Endothelial cell of umbilical vein (primary cell): ENCODE measurements around the gene RNF169. TPM values are rescaled to one million over a fixed set of nuclear protein-coding genes. Genes with fewer than 3 reads are reported as not detected.

Experiments used
- BruUV-seq: library from RNA; stranded (reverse); fragments of 400-500 nt; replicated peaks from 2 replicates; lab custom pipeline; 2021; lab: Mats Ljungman, UMichigan
- CTCF ChIA-PET: fragments of 300-600, 350-600 bp; sonication (Branson Sonifier 250); formaldehyde crosslinking; loops from one replicate; lab custom pipeline; 2021; ENCODE audit warnings: antibody characterized with exemption, inconsistent platforms; lab: Charles Lee
- POLR2A ChIA-PET: fragments of 300-600, 350-600 bp; sonication (Branson Sonifier 250); formaldehyde crosslinking; loops from one replicate; lab custom pipeline; 2021; ENCODE audit warnings: antibody characterized with exemption, inconsistent platforms; lab: Charles Lee
- DNase-seq: peaks from one replicate; pipeline ENCODE4 v3.0.0-alpha.2; 2011; ENCODE audit warnings: low read depth, low spot score
- FAIRE-seq: peaks from 2 replicates; lab custom pipeline; 2011; peaks lifted over from hg19 to GRCh38; lab: Jason Lieb, UNC
- H2AFZ ChIP-seq: 2 replicates; pipeline ENCODE4 v1.6.0; 2012; ENCODE audit warnings: low read depth, low read length, control low read depth, inconsistent platforms
- H3K27ac ChIP-seq: 2 replicates; pipeline ENCODE4 v1.5.1; 2011; ENCODE audit warnings: low read depth, mild to moderate bottlenecking, control low read depth, low read length, moderate library complexity; ENCODE audit not compliant: insufficient read depth
- H3K27me3 ChIP-seq, 2 experiments: 2 replicates each; pipeline versions ENCODE4 v1.6.0 to v1.6.1; 2011; ENCODE audit warnings: low read length in 2 of 2, mixed read lengths in 1 of 2; ENCODE audit not compliant: control insufficient read depth in 2 of 2, insufficient read depth in 2 of 2
- H3K36me3 ChIP-seq, 2 experiments: 2 replicates in 1 of 2; 3 replicates in 1 of 2; pipeline ENCODE4 v1.5.1; 2011; ENCODE audit warnings: low read length in 2 of 2, mild to moderate bottlenecking in 1 of 2, moderate library complexity in 1 of 2; ENCODE audit not compliant: control insufficient read depth in 2 of 2, insufficient read depth in 2 of 2; ENCODE audit errors: extremely low read depth in 1 of 2
- H3K4me1 ChIP-seq: 3 replicates; pipeline ENCODE4 v1.5.1; 2011; ENCODE audit warnings: mild to moderate bottlenecking, low read length; ENCODE audit not compliant: control insufficient read depth, insufficient read depth; ENCODE audit errors: extremely low read depth
- H3K4me2 ChIP-seq: 2 replicates; pipeline ENCODE4 v1.6.1; 2011; ENCODE audit warnings: low read length, control low read depth, mixed read lengths; ENCODE audit not compliant: insufficient read depth
- H3K4me3 ChIP-seq, 3 experiments: fragments of 200-600 bp in 1 of 3; sonication (generic), shearing (Covaris generic) in 1 of 3; replicated peaks in 1 of 3; 2 replicates each; pipeline ENCODE4 v1.5.1; 2011 to 2016; ENCODE audit warnings: control low read depth in 3 of 3, low read length in 3 of 3, mild to moderate bottlenecking in 2 of 3, inconsistent platforms in 1 of 3, low read depth in 1 of 3, moderate library complexity in 1 of 3; ENCODE audit not compliant: insufficient read depth in 1 of 3
- H3K79me2 ChIP-seq: 2 replicates; pipeline ENCODE4 v1.6.0; 2012; ENCODE audit warnings: low read length, inconsistent platforms; ENCODE audit not compliant: control insufficient read depth, insufficient read depth
- H3K9ac ChIP-seq: replicated peaks from 2 replicates; pipeline ENCODE3; 2011; ENCODE audit warnings: low read length, control low read depth; ENCODE audit not compliant: insufficient read depth; ENCODE audit errors: extremely low read depth
- H3K9me1 ChIP-seq: replicated peaks from 3 replicates; pipeline ENCODE4 v1.6.0; 2011; ENCODE audit warnings: mild to moderate bottlenecking, low read length; ENCODE audit not compliant: control insufficient read depth, insufficient read depth; ENCODE audit errors: extremely low read depth
- H3K9me3 ChIP-seq: replicated peaks from 2 replicates; pipeline ENCODE4 v1.5.1; 2012; ENCODE audit warnings: low read length, inconsistent platforms; ENCODE audit not compliant: control insufficient read depth, insufficient read depth
- H4K20me1 ChIP-seq: replicated peaks from 2 replicates; pipeline ENCODE3; 2011; ENCODE audit warnings: mild to moderate bottlenecking, low read length; ENCODE audit not compliant: control insufficient read depth, insufficient read depth; ENCODE audit errors: extremely low read depth
- EZH2 ChIP-seq: IDR thresholded peaks from 2 replicates; pipeline ENCODE4 v1.6.1; 2012; ENCODE audit warnings: borderline replicate concordance, low read depth, mild to moderate bottlenecking, moderate library complexity, low read length, inconsistent platforms; ENCODE audit not compliant: severe bottlenecking
- FOS ChIP-seq: IDR thresholded peaks from 2 replicates; pipeline ENCODE4 v1.6.1; 2011; ENCODE audit warnings: mild to moderate bottlenecking, low read length, moderate library complexity, borderline replicate concordance; ENCODE audit not compliant: insufficient read depth
- GATA2 ChIP-seq: IDR thresholded peaks from 2 replicates; pipeline ENCODE4 v1.7.0; 2011; ENCODE audit warnings: low read depth, mild to moderate bottlenecking, moderate library complexity, mixed read lengths, low read length; ENCODE audit not compliant: insufficient read length, insufficient read depth
- JUN ChIP-seq: IDR thresholded peaks from 2 replicates; pipeline ENCODE4 v1.6.1; 2011; ENCODE audit warnings: borderline replicate concordance, low read depth; ENCODE audit not compliant: insufficient read length, insufficient read depth
- MYC ChIP-seq: IDR thresholded peaks from one replicate; pipeline ENCODE4 v1.6.1; 2011; ENCODE audit warnings: mild to moderate bottlenecking, low read depth, low read length
- POLR2A ChIP-seq: IDR thresholded peaks from 2 replicates; pipeline ENCODE4 v1.6.1; 2012; ENCODE audit warnings: low read depth, mild to moderate bottlenecking, control low read depth, low read length
- POLR2AphosphoS5 ChIP-seq: IDR thresholded peaks from 2 replicates; pipeline ENCODE4 v1.6.1; 2012; ENCODE audit warnings: low read depth, mild to moderate bottlenecking, control low read depth, low read length, moderate library complexity; ENCODE audit not compliant: insufficient read depth
- dilution Hi-C: fragments of 300-500 bp; cut with MboI; formaldehyde crosslinking; loops from one replicate; pipeline ENCODE4 v1.15.0; 2019; ENCODE audit warnings: low sequenced_read_pairs; ENCODE audit not compliant: extremely low pct_ligation_motif_present
- intact Hi-C: fragments of 100-400 bp; cut with micrococcal nuclease; formaldehyde crosslinking; loops from one replicate; pipeline ENCODE4 v1.10.0; 2022
- polyA plus RNA-seq, 4 experiments: library from polyadenylated mRNA; depleted of rRNA in 3 of 4; stranded (reverse) in 3 of 4; unstranded in 1 of 4; fragments of >200 nt; gene quantifications; 2 replicates each; pipeline versions ENCODE4 v1.2.1 to v1.2.3, GENCODE V29; 2011 to 2012; ENCODE audit warnings: missing spikeins in 1 of 4
- total RNA-seq: library from RNA; stranded (reverse); gene quantifications from 2 replicates; pipeline ENCODE4 v1.2.3, GENCODE V29; 2021
- TF ChIP-seq, protein P1 (sequence below), 2 donors: IDR thresholded peaks; 1 replicate in 1 of 2; 2 replicates in 1 of 2; pipeline ENCODE4 v1.5.1; 2011; ENCODE audit warnings: low read length in 2 of 2, mild to moderate bottlenecking in 2 of 2, moderate library complexity in 2 of 2, control low read depth in 1 of 2, inconsistent platforms in 1 of 2, low read depth in 1 of 2; ENCODE audit not compliant: insufficient read depth in 1 of 2; ENCODE audit errors: extremely low read depth in 1 of 2
- TF ChIP-seq, protein P2 (sequence below): IDR thresholded peaks from 2 replicates; pipeline ENCODE4 v1.6.1; 2011; ENCODE audit not compliant: insufficient read depth, insufficient read length

The RNF169 gene
- total and polyA plus RNA-seq, 2 donors (not counting 3 experiments of a cell fraction or from before 2014, with no cell fraction given) = 5.8 to 21.3 TPM

DNA sequence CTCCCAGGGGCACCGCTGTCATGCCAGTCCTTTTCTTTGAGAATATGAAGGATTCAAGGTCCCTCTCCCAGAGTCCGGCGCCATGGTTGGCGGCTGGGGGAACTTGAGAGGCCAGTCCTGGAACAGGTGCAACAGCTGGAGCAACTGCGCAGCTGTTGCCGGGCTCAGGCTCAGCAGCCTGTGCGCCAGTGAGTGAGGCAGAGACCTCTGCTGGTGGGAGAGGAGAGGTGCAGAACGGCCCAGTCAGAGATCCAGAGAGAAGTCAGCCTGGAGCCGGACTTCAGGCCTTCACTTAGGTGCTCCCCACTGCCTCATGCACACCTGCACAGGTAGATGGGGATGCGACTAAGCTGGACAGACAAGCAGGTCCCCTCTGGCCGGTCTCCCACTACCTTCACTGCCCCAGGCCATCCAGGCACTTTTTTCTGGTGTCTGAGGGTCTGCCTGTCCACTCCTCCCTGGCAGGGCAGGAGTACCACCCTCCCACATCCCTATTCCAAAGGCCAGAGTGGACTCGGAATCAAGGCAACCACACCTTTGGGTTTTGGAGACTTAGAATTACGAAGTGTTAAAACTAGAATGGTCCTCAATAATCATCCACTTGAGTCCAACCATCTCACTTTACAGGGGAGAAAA, 22.0 kb upstream of the RNF169 start:
- H2AFZ ChIP-seq = no peak overlapping the region
- H3K27me3 ChIP-seq = peaks cover 61 to 66% of the 10 kb centered on the region in 2 experiments
- no peaks in the 10 kb centered on the region for H3K9me1 ChIP-seq
- no peaks in the 10 kb centered on the region for H4K20me1 ChIP-seq
- H3K27ac ChIP-seq = no peak overlapping the region
- no peak overlapping the region for H3K4me3 ChIP-seq
- H3K9me3 ChIP-seq = no peaks in the 10 kb centered on the region
- intact Hi-C loops (loop anchor here (1.0 to 2.0 kb wide), 3 partner anchors 24 to 144 kb away; no protein-coding TSS in a partner anchor), dilution Hi-C loops (no loop called here)
- peak; percentile 91 for FAIRE-seq
- TF ChIP-seq, protein P1, sequence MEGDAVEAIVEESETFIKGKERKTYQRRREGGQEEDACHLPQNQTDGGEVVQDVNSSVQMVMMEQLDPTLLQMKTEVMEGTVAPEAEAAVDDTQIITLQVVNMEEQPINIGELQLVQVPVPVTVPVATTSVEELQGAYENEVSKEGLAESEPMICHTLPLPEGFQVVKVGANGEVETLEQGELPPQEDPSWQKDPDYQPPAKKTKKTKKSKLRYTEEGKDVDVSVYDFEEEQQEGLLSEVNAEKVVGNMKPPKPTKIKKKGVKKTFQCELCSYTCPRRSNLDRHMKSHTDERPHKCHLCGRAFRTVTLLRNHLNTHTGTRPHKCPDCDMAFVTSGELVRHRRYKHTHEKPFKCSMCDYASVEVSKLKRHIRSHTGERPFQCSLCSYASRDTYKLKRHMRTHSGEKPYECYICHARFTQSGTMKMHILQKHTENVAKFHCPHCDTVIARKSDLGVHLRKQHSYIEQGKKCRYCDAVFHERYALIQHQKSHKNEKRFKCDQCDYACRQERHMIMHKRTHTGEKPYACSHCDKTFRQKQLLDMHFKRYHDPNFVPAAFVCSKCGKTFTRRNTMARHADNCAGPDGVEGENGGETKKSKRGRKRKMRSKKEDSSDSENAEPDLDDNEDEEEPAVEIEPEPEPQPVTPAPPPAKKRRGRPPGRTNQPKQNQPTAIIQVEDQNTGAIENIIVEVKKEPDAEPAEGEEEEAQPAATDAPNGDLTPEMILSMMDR (IDR thresholded peaks at IDR 0.05; ENCODE audit: extremely low read depth in 1 of 2, insufficient read depth in 1 of 2, low read depth in 1 of 2, low read length in 2 of 2) = peak; percentile 80 to 97
- TF ChIP-seq FOS = no peak
- no peaks in the 10 kb centered on the region for H3K36me3 ChIP-seq
- no peaks in the 10 kb centered on the region for H3K79me2 ChIP-seq
- BruUV-seq = no TSS peak
- H3K4me1 ChIP-seq = no peaks in the 10 kb centered on the region
- no peak overlapping the region for H3K4me2 ChIP-seq
- ChIA-PET CTCF (interaction anchor here (0.7 to 7.1 kb wide), 29 partner anchors 9 to 400 kb away, joined by 3 to 191 read pairs (median 4); partner anchors contain the start of gene LIPT2), POLR2A (no interaction called here)
- DNase-seq = peak; percentile 60
- no peak overlapping the region for H3K9ac ChIP-seq

GRCh38 chr11:74729397-74729796, 19.3 kb upstream of the RNF169 start:
- DNase-seq = no peak
- ChIA-PET POLR2A (no interaction called here), CTCF (interaction anchor here (1.1 to 7.1 kb wide), 4 partner anchors 10 to 26 kb away, joined by 3 to 191 read pairs (median 47); no protein-coding TSS in a partner anchor)
- TF ChIP-seq EZH2 = no peak
- no peak for TF ChIP-seq FOS
- TF ChIP-seq, protein P1 (IDR thresholded peaks at IDR 0.05; ENCODE audit: extremely low read depth in 1 of 2, insufficient read depth in 1 of 2, low read depth in 1 of 2, low read length in 2 of 2) = no peak
- TF ChIP-seq JUN = no peak
- no peak for TF ChIP-seq MYC
- TF ChIP-seq POLR2A = no peak
- TF ChIP-seq GATA2 = no peak
- TF ChIP-seq, protein P2, sequence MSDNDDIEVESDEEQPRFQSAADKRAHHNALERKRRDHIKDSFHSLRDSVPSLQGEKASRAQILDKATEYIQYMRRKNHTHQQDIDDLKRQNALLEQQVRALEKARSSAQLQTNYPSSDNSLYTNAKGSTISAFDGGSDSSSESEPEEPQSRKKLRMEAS = no peak
- no peak for TF ChIP-seq POLR2AphosphoS5
- Histone ChIP-seq H3K27me3 (peaks cover 72% of the 10 kb centered on the region in 2 experiments), H3K4me1 (no peaks in the 10 kb centered on the region), H3K36me3 (no peaks in the 10 kb centered on the region), H3K9me3 (no peaks in the 10 kb centered on the region), H3K4me3 (no peak overlapping the region), H3K79me2 (no peaks in the 10 kb centered on the region), H3K9me1 (no peaks in the 10 kb centered on the region), H3K4me2 (no peak overlapping the region), H3K27ac (no peak overlapping the region), H4K20me1 (no peaks in the 10 kb centered on the region), H2AFZ (no peak overlapping the region), H3K9ac (no peak overlapping the region)
- intact Hi-C loops (no loop called here), dilution Hi-C loops (no loop called here)
- no TSS peak for BruUV-seq
- no peak for FAIRE-seq
